Skeletal muscle cell (primary cell): Measurements from ENCODE around the gene SLC13A2.
"Not testable (repeated sequence)": the region's sequence is repeated elsewhere in the genome, so short reads cannot be mapped to it uniquely, and the experiment has no call there.

Experiments used
- DNase-seq: peaks from one replicate; pipeline ENCODE4 v3.0.0-alpha.2; 2010; ENCODE audit warnings: low read depth
- H3K4me3 ChIP-seq: 2 replicates; pipeline ENCODE4 v1.5.1; 2011; ENCODE audit warnings: low read depth, mild to moderate bottlenecking, control low read depth, low read length, moderate library complexity

SLC13A2 gene

DNA sequence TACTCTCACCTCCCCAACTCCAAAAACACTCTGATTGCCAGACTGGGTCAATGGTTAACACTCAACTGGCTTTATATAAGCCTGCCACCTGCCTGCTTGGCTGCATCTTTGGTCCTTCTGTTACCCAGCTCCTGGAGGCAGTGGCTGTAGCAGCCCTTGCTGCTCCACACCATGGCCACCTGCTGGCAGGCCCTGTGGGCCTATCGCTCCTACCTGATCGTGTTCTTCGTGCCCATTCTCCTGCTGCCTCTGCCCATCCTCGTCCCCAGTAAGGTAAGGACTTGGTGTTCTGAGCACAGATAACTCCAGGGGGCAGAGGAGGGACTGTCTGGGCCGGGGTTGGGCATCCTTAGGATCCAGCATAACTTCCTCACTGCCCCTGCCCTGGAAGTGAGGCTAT lies at the start of gene SLC13A2:
Gene SLC13A2, plus strand, starts transcription at position 103 of the 400 bp plus-strand sequence. Its CDS starts 69 bp downstream, at position 172.
- no peak within 1 kb of the TSS for H3K4me3 ChIP-seq
- DNase-seq: no peak

DNA sequence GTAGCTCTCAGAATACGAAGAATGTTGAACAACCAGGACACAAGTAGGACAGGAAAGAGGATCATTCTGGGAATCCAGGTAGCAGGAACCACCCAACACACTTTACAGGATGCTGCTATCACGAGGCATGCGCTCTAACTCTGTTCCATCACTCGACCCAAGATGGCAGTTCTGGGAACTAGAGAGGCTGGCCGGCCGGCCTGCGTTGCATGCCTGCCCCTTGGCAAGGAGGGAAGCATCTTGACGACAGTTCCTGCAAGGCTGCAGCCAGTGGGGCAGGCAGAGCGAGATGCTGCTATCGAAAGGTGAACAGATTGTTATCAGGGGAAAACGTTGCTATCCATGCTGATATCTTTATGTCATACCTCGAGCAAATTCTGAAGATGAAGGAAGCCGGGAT lies 48.2 kb upstream of the SLC13A2 start:
- H3K4me3 ChIP-seq: no peak overlapping the region
- no peak for DNase-seq

GRCh38 chr17:28426081-28426519 lies 47.3 kb upstream of the SLC13A2 start:
- DNase-seq: no peak
- H3K4me3 ChIP-seq: no peak overlapping the region

DNA sequence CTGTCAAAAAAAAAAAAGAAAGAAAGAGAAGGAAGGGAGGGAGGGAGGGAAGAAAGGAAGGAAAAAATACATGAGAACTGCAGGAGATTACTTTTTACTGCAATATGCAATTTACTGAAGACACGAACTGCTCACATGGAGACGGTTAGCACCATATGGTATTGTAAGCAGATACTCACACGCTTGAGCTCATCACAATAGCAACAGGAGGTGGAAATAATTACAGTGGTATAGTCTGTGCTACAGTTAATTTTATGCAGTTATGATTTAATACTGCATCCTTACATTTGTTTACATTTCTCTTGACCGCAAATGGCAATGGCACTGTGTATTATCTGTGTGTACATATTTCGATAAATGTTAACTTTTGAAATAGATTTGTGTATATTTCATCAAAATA lies 46.1 kb upstream of the SLC13A2 start:
- no peak for DNase-seq

DNA sequence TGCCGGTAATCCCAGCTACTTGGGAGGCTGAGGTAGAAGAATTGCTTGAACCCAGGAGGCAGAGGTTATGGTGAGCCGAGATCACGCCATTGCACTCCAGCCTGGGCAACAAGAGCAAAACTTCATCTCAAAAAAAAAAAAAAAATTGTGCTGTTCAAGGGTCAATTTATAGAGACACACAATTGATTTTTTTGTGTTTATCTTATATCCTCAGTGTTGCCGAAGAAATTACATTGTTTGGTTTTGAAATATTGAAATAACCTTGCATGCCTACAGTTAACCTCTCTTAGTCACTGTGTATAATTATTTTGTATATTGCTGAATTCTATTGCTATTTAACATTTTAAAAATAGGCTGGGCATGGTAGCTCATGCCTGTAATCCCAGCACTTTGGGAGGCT lies 45.5 kb upstream of the SLC13A2 start:
- DNase-seq, H3K4me3 ChIP-seq: not testable (repeated sequence)

More for the DNA sequence above, 46.1 kb upstream of the SLC13A2 start:
- no peak overlapping the region for H3K4me3 ChIP-seq

DNA sequence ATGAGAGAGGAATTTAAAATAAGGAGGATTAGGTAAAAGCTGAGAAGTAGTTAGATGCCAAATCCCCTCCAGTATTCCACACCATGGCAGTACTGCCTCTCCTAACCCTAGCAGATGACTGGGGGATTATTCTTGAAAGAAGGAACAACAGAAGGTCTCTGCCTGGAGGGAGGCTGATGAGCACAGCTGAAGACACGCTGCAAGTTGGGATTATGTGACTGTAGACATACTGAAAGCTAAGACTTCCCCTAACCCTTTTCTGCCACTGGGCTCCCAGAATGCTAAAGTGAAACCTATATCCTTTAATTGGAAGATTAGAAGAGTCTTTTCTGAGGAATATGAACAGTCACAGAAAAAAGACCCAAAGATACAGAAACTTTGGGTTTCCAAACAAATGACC lies 39.7 kb upstream of the SLC13A2 start:
- no peak overlapping the region for H3K4me3 ChIP-seq
- no peak for DNase-seq

DNA sequence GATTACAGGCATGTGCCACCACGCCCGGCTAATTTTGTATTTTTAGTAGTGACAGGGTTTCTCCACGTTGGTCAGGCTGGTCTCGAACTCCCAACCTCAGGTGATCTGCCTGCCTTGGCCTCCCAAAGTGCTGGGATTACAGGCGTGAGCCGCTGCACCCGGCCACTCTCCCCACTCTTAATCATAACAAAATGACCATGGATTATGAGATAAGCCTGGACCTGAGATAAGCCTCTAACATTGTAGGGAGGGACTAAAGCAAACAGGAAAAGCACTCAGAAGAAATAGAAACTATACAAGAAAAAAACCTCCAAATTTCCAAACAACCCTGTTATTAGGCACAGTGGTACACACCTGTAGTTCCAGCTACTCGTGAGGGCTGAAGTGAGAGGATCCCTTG lies 39.1 kb upstream of the SLC13A2 start:
- not testable (repeated sequence) for DNase-seq, H3K4me3 ChIP-seq

- no peak for DNase-seq
These were observed 29.4 kb upstream of the SLC13A2 start for GRCh38 chr17:28443901-28444638.

GRCh38 chr17:28446716-28447395 lies 26.6 kb upstream of the SLC13A2 start:
- DNase-seq: no peak
- H3K4me3 ChIP-seq: no peak overlapping the region

More at GRCh38 chr17:28443901-28444638, 29.4 kb upstream of the SLC13A2 start:
- H3K4me3 ChIP-seq: no peak overlapping the region

DNA sequence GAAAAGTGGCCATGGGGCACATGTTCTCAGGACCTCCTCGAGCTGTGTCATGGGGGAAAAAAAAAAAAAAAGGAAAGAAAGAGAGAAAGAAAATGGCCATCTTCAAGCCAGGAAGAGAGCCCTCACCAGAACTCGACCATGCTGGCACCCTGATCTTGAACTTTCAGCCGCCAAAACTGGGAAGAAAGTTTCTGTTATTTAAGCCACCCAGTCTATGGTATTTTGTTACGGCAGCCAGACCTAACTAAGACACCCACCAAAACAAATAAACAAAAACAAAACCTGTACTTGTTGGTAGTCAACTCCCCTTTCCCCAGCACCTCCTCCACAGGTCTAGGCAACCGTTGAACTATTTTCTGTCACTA lies 26.1 kb upstream of the SLC13A2 start:
- no peak overlapping the region for H3K4me3 ChIP-seq
- no peak for DNase-seq

DNA sequence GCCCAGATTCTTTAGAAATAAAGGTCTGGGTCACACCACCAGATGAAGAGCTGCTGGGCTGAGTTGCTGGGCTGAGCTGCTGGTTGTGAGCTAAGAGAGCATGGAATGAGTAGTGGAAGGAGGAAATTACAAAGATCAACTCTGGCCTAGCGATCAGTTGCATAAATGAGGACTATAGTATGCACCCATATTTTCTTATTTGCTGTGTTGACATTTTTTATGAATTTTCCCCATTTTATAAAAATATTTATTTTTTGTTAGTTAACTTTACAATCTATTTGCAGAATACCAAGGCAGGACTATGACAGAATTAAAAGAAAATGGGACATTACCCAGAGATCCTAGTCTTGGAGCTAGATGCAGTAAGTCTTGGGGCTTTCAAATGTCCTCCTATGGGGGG lies 23.6 kb upstream of the SLC13A2 start:
- no peak for DNase-seq

GRCh38 chr17:28457890-28458289 lies 15.6 kb upstream of the SLC13A2 start:
- no peak overlapping the region for H3K4me3 ChIP-seq
- no peak for DNase-seq

More for the DNA sequence above, 23.6 kb upstream of the SLC13A2 start:
- no peak overlapping the region for H3K4me3 ChIP-seq

- not testable (repeated sequence) for H3K4me3 ChIP-seq, DNase-seq
These were observed 14.6 kb upstream of the SLC13A2 start for GRCh38 chr17:28458881-28459280.

DNA sequence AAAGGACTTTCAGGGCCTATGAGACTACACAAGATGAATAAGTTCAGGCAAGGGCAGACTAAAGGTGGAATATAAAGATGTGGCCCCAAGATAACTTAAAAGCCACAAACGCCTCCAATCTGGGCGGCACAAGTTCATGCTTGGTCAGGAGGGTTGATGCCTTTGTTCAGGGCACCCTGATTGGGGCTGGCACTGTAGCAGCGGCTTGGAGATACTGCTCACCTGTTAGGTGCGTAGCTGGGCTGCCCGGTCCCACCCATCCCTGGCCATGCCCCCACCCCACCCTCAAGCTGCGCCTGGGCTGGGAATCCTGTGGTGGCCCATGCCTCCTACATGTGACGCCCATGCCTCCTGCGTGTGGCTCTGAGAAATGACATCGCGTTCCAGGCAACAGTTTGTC lies 12.5 kb upstream of the SLC13A2 start:
- no peak for DNase-seq
- no peak overlapping the region for H3K4me3 ChIP-seq

DNA sequence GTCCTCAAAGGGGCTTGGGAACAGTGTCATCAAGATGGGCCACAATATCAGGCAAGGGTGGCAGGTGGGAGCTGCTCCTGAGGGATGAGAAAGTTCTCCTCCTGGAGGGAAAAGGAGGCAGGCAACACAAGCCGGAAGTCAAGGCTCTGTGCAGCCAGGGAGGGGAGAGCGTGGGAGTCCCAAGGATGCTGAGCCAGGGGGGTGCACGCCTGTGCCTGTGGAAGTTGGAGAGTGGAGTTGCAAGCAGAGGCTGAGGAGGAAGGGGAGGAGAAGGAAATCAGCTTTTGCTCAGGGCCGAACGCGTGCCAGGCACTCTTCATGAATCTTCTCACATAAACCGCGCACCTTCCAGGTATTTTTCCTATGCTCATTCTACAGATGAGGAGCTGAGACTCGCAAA lies 7.4 kb upstream of the SLC13A2 start:
- no peak overlapping the region for H3K4me3 ChIP-seq
- no peak for DNase-seq

DNA sequence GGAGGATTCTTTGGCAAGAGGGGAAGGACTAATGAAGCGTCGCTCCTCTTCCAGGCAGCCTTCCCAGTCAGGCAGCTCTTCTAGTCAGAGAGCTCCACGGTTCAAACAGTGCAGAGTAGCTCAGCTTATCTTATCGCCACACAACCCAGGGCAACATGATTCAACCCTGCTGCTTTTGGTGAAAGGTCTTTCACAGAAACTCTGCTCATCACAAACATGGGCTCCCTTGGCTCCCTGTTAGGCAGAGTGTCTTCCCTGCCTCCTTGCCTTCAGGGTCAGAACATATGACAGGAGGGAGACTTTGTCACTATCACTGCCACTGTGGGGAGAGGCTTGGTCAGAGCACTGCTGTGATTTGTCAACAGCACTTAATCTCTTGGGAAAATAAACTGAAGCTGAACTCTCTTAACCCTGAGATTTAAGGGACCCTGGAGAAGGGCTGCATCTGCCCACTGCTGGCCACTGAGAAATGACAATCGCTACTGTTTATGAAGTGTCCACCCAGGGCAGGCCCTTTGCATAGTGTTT lies 6.9 kb upstream of the SLC13A2 start:
- DNase-seq: no peak
- H3K4me3 ChIP-seq: no peak overlapping the region

- peak; percentile 19 for DNase-seq
- H3K4me3 ChIP-seq: no peak overlapping the region
These were observed 5.9 kb upstream of the SLC13A2 start for GRCh38 chr17:28467456-28468025.

DNA sequence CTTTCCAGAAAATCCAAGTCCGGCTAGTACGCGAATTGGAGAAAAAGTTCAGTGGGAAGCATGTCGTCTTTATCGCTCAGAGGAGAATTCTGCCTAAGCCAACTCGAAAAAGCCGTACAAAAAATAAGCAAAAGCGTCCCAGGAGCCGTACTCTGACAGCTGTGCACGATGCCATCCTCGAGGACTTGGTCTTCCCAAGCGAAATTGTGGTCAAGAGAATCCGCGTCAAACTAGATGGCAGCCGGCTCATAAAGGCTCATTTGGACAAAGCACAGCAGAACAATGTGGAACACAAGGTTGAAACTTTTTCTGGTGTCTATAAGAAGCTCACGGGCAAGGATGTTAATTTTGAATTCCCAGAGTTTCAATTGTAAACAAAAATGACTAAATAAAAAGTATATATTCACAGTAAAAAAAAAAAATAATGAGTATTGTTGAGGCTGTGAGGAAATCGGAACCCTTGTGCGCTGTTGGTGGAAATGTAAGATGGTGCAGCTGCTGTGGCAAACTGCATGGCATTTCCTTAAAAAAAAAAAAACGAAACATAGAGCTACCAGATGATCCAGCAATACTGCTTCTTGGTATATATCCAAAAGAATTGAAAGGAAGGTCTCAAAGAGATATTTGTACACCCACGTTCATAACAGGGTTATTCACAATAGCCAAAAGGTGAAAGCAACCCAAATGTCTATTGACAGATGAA lies 5.3 kb upstream of the SLC13A2 start:
- H3K4me3 ChIP-seq, DNase-seq: not testable (repeated sequence)

GRCh38 chr17:28468781-28469180 lies 4.7 kb upstream of the SLC13A2 start:
- H3K4me3 ChIP-seq: no peak overlapping the region
- DNase-seq: no peak

- no peak for DNase-seq
- no peak overlapping the region for H3K4me3 ChIP-seq
These were observed 4.1 kb upstream of the SLC13A2 start for GRCh38 chr17:28469376-28469775.
